Adrenal gland (tissue), 12 donors: Measurements from ENCODE around the gene ST3GAL6. TPM values are rescaled to one million over a fixed set of nuclear protein-coding genes. Genes with fewer than 3 reads are reported as not detected.
A peak's percentile ranks its signal among the peaks of the same experiment; 100 is the strongest.

Experiments used
- DNase-seq, 7 donors: peaks; one replicate each; pipeline ENCODE4 v3.0.0-alpha.2; 2019 to 2020
- H3K27ac ChIP-seq, 5 donors: fragments of 200-600 bp; sonication (generic) in 4 of 5; 1 replicate in 3 of 5; 2 replicates in 2 of 5; pipeline versions ENCODE4 v1.5.1 to v1.8.0; 2016 to 2020; ENCODE audit warnings: mild to moderate bottlenecking in 1 of 5
- H3K27me3 ChIP-seq: fragments of 200-600 bp; 2 replicates; pipeline ENCODE4 v1.8.0; 2021
- H3K36me3 ChIP-seq, 2 donors: fragments of 200-600 bp; replicated peaks in 1 of 2; 1 replicate in 1 of 2; 2 replicates in 1 of 2; pipeline versions ENCODE4 v1.5.1 to v1.8.0; 2018 to 2022
- H3K4me1 ChIP-seq, 2 donors: fragments of 200-600 bp; replicated peaks in 1 of 2; 1 replicate in 1 of 2; 2 replicates in 1 of 2; pipeline versions ENCODE4 v1.5.1 to v1.8.0; 2018 to 2021
- H3K4me3 ChIP-seq, 4 donors: fragments of 200-600 bp; sonication (generic) in 3 of 4; one replicate each; pipeline ENCODE4 v1.5.1; 2016 to 2018
- H3K9me3 ChIP-seq, 3 donors: fragments of 200-600 bp; sonication (generic) in 1 of 3; replicated peaks in 1 of 3; 1 replicate in 2 of 3; 2 replicates in 1 of 3; pipeline versions ENCODE4 v1.5.1 to v1.8.0; 2016 to 2021
- CTCF ChIP-seq, 6 experiments: fragments of 450-650 bp in 4 of 6; fragments of 200-600 bp in 2 of 6; sonication (generic) in 1 of 6; IDR thresholded peaks; 1 replicate in 5 of 6; 2 replicates in 1 of 6; pipeline versions ENCODE4 v1.5.1 to v1.8.0; 2016 to 2021; ENCODE audit warnings: antibody characterized with exemption in 6 of 6, mild to moderate bottlenecking in 2 of 6, moderate library complexity in 1 of 6
- POLR2A ChIP-seq, 2 donors: fragments of 450-650 bp; IDR thresholded peaks; one replicate each; pipeline ENCODE4 v1.6.1; 2017; ENCODE audit warnings: antibody characterized with exemption in 2 of 2, mild to moderate bottlenecking in 2 of 2, moderate library complexity in 1 of 2
- WGBS, 4 donors: extraction: QIAGEN DNeasy Blood & Tissue Kit in 2 of 4; methylation state at CpG; one replicate each; pipeline versions ENCODE4 v1.1.5 to v1.1.7; 2013 to 2017; 5-methylcytosine and 5-hydroxymethylcytosine counted together
- intact Hi-C, 2 donors: fragments of 100-400 bp; cut with DNase I; formaldehyde crosslinking; loops; one replicate each; pipeline versions ENCODE4 v1.14.1 to v1.15.0; 2022 to 2023
- polyA plus RNA-seq, 3 donors: library from polyadenylated mRNA; stranded (reverse); fragments of 200-250 nt in 2 of 3; fragments of 350-450 nt in 1 of 3; fragmentation: Illumina TruSeq in 1 of 3; extraction: RNeasy Lipid Tissue Mini Kit (QIAGEN cat#74804) in 1 of 3; gene quantifications; one replicate each; pipeline ENCODE4 v1.2.3, GENCODE V29; 2013 to 2014
- total RNA-seq, 9 donors: library from RNA; depleted of rRNA in 4 of 9; stranded (reverse); fragments of >200 nt in 4 of 9; fragments of 120-200 nt in 1 of 9; fragmentation: NEBNext Ultra II Directional in 1 of 9; extraction: Animal tissue kit (Norgen Biotek cat#: 25700) in 1 of 9; gene quantifications; one replicate each; pipeline versions ENCODE4 v1.1.0 to v1.2.4, GENCODE V29; 2013 to 2023
- donor health status: healthy with polysubstance abuse.
- donor health status: Bipolar disorder and iron deficiency.
- donor health status: DM: yes; HTN: yes; CAD: no.
- donor health status: DM: no; HTN: no; CAD: no.
- donor health status: DM: no; HTN: no; CAD: no.
- donor health status: DM: yes; HTN: yes; CAD: no.

ST3GAL6 gene
- total and polyA plus RNA-seq, 12 donors: 6.0 to 60.5 (median 20.1) TPM

GRCh38 chr3:98779541-98780335, 16.6 kb downstream of the ST3GAL6 start:
- Histone ChIP-seq H3K36me3 (no peaks in the 10 kb centered on the region), H3K9me3 (no peaks in the 10 kb centered on the region), H3K27ac (peak overlapping the region in 2 of 5 donors; percentile 61 to 79), H3K27me3 (no peaks in the 10 kb centered on the region), H3K4me3 (no peak overlapping the region), H3K4me1 (peaks cover 0 to 22% of the 10 kb centered on the region in 2 donors)
- WGBS, 4 donors: 76 to 88% (median 83%) methylated on average over 4 of the region's 4 CpGs
- DNase-seq: no peak
- intact Hi-C loops: no loop called here
- TF ChIP-seq POLR2A (IDR thresholded peaks at IDR 0.05) (no peak), CTCF (IDR thresholded peaks at IDR 0.05) (no peak)

GRCh38 chr3:98780343-98780742, 17.2 kb downstream of the ST3GAL6 start:
- 82 to 91% (median 86%) methylated on average over 2 of the region's 2 CpGs for WGBS, 4 donors
- intact Hi-C loops: no loop called here
- TF ChIP-seq POLR2A (IDR thresholded peaks at IDR 0.05) (no peak), CTCF (IDR thresholded peaks at IDR 0.05) (no peak)
- Histone ChIP-seq H3K27ac (no peak overlapping the region), H3K4me1 (peaks cover 0 to 25% of the 10 kb centered on the region in 2 donors), H3K9me3 (no peaks in the 10 kb centered on the region), H3K4me3 (no peak overlapping the region), H3K27me3 (no peaks in the 10 kb centered on the region), H3K36me3 (no peaks in the 10 kb centered on the region)
- DNase-seq: no peak

- peak in 1 of 7 donors; percentile 23 for DNase-seq
- H3K4me3 ChIP-seq: no peak overlapping the region
- no peaks in the 10 kb centered on the region for H3K36me3 ChIP-seq
- WGBS, 4 donors: 73 to 84% (median 79%) methylated on average over 8 of the region's 8 CpGs
- no peaks in the 10 kb centered on the region for H3K27me3 ChIP-seq
- intact Hi-C loops: no loop called here
- H3K9me3 ChIP-seq: no peaks in the 10 kb centered on the region
- H3K4me1 ChIP-seq: peaks cover 0 to 19% of the 10 kb centered on the region in 2 donors
- no peak overlapping the region for H3K27ac ChIP-seq
- TF ChIP-seq CTCF (IDR thresholded peaks at IDR 0.05) (no peak), POLR2A (IDR thresholded peaks at IDR 0.05) (no peak)
These were observed 19.8 kb downstream of the ST3GAL6 start for GRCh38 chr3:98782824-98783500.

GRCh38 chr3:98784042-98784441, 20.9 kb downstream of the ST3GAL6 start:
- intact Hi-C loops: no loop called here
- WGBS, 4 donors: 52 to 67% (median 61%) methylated on average over 5 of the region's 5 CpGs
- no peak overlapping the region for H3K4me3 ChIP-seq
- H3K27ac ChIP-seq: no peak overlapping the region
- no peaks in the 10 kb centered on the region for H3K27me3 ChIP-seq
- no peaks in the 10 kb centered on the region for H3K36me3 ChIP-seq
- TF ChIP-seq CTCF (IDR thresholded peaks at IDR 0.05) (no peak), POLR2A (IDR thresholded peaks at IDR 0.05) (no peak)
- H3K4me1 ChIP-seq: peaks cover 0 to 15% of the 10 kb centered on the region in 2 donors
- H3K9me3 ChIP-seq: no peaks in the 10 kb centered on the region
- DNase-seq: no peak
